Measurements from ENCODE around the gene ADCY10. TPM values are rescaled to one million over a fixed set of nuclear protein-coding genes. Genes with fewer than 3 reads are reported as not detected.

Gene ADCY10
- total RNA-seq (2021): 0.28 and 0.46 TPM in 2 replicates
- Bru-seq, nascent RNA: percentile 29 among the genes with signal in this experiment
- percentile 38 among the genes with signal in this experiment for BruChase-seq, experiment 1, labeled RNA remaining after a 2-hour chase
- percentile 23 among the genes with signal in this experiment for BruChase-seq, experiment 2, labeled RNA remaining after a 6-hour chase
- long read RNA-seq: 0 reads

DNA sequence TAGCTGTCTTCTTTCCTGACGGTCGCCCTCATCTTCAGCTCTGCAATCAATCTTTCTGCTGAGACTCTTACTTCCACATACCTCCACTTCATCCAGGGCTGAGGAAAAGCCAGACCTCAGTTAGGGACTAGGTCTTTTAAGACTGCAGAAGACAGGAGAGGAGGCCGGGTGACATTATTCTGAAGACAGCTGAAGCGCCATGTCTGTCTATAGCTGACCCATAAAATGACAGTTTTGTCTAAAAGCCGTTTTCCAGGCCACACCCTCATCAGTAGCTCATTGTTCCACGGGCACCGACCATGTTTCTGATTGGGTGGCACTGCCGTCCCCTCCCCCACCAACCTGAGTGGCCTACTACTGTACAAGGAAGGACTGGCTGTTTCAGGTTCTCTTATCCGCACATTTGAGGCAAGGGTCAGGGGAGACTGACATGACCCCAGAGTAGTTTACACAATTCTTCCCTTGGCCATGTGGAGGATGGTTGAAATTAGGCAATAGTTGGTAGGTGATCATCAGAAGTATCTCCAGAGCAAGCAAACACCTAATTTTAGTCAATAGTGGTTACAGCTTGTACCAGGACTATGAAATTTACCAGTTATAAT lies at the start of gene ADCY10:
TSS of gene ADCY10 (minus strand) at position 240 of the 602 bp plus-strand sequence. CDS start 8,994 bp downstream, outside the sequence.
- no peaks in the 10 kb centered on the region for H3K4me1 ChIP-seq (replicated peaks; ENCODE audit: insufficient read depth)
- no peak for DNase-seq
- no peaks in the 10 kb centered on the region for H3F3A ChIP-seq (ENCODE audit: insufficient read depth, low read depth)
- no peaks in the 10 kb centered on the region for H3K27me3 ChIP-seq (ENCODE audit: insufficient read depth, low read depth)
- ChIA-PET POLR2A (ENCODE audit: unreplicated experiment) (no interaction called here), CTCF (no interaction called here)
- peaks cover 3% of the 10 kb centered on the region; the same call in 1 of the 2 replicates for H3K9me3 ChIP-seq (ENCODE audit: insufficient read depth, low read depth)
- no peaks in the 10 kb centered on the region for H3K9me2 ChIP-seq (ENCODE audit: insufficient read depth)
- H3K27ac ChIP-seq: no peak within 1 kb of the TSS
- no peak within 1 kb of the TSS for H2AFZ ChIP-seq
- no TSS peak for BruUV-seq (replicated peaks)
- H3K79me2 ChIP-seq (ENCODE audit: low read depth): no peaks in the 10 kb centered on the region
- H3K36me3 ChIP-seq (ENCODE audit: low read depth): peaks cover 4% of the 10 kb centered on the region; the same call in 1 of the 2 replicates
- no peaks in the 10 kb centered on the region for H4K20me1 ChIP-seq (ENCODE audit: insufficient read depth)
- TF ChIP-seq CTCF (conservative IDR thresholded peaks at IDR 0.05) (no peak), EZH2 (IDR thresholded peaks at IDR 0.05; ENCODE audit: low read depth) (no peak)
- H3K4me3 ChIP-seq: no peak within 1 kb of the TSS
- intact Hi-C loops (cut with micrococcal nuclease; ENCODE audit: unreplicated experiment): no loop called here
- no peak within 1 kb of the TSS for H3K4me2 ChIP-seq

- POLR2A ChIA-PET (ENCODE audit: unreplicated experiment): no interaction called here
- DNase-seq: no peak
- CTCF ChIA-PET: no interaction called here
Measured at GRCh38 chr1:167957710-167958109, 43.8 kb upstream of the ADCY10 start.

GRCh38 chr1:167955915-167956314 lies 42.0 kb upstream of the ADCY10 start:
- Histone ChIP-seq H4K20me1 (ENCODE audit: insufficient read depth) (no peaks in the 10 kb centered on the region), H3K9me3 (ENCODE audit: insufficient read depth, low read depth) (no peaks in the 10 kb centered on the region), H3K27me3 (ENCODE audit: insufficient read depth, low read depth) (no peaks in the 10 kb centered on the region), H3K27ac (no peak overlapping the region), H2AFZ (no peak overlapping the region), H3K4me2 (no peak overlapping the region), H3K36me3 (ENCODE audit: low read depth) (0 out of 2 replicates have a peak, but pooled peaks cover 5% of the 10 kb centered on the region), H3F3A (ENCODE audit: insufficient read depth, low read depth) (no peaks in the 10 kb centered on the region), H3K9me2 (ENCODE audit: insufficient read depth) (no peaks in the 10 kb centered on the region; the same call in 1 of the 2 replicates), H3K79me2 (ENCODE audit: low read depth) (peaks cover 40% of the 10 kb centered on the region), H3K4me1 (replicated peaks; ENCODE audit: insufficient read depth) (peaks cover 5% of the 10 kb centered on the region), H3K4me3 (no peak overlapping the region)
- no peak for TF ChIP-seq CTCF (conservative IDR thresholded peaks at IDR 0.05)
- TF ChIP-seq EZH2 (IDR thresholded peaks at IDR 0.05; ENCODE audit: low read depth): no peak
- no TSS peak for BruUV-seq (replicated peaks)
- no peak for DNase-seq
- CTCF ChIA-PET: no interaction called here
- POLR2A ChIA-PET (ENCODE audit: unreplicated experiment): no interaction called here
- intact Hi-C loops (cut with micrococcal nuclease; ENCODE audit: unreplicated experiment): no loop called here

More at GRCh38 chr1:167957710-167958109, 43.8 kb upstream of the ADCY10 start:
- Histone ChIP-seq H3F3A (ENCODE audit: insufficient read depth, low read depth) (no peaks in the 10 kb centered on the region), H2AFZ (no peak overlapping the region), H4K20me1 (ENCODE audit: insufficient read depth) (no peaks in the 10 kb centered on the region), H3K9me3 (ENCODE audit: insufficient read depth, low read depth) (no peaks in the 10 kb centered on the region), H3K27ac (no peak overlapping the region), H3K79me2 (ENCODE audit: low read depth) (peaks cover 50% of the 10 kb centered on the region), H3K4me3 (no peak overlapping the region), H3K27me3 (ENCODE audit: insufficient read depth, low read depth) (no peaks in the 10 kb centered on the region), H3K36me3 (ENCODE audit: low read depth) (0 out of 2 replicates have a peak, but pooled peaks cover 8% of the 10 kb centered on the region), H3K4me2 (no peak overlapping the region), H3K9me2 (ENCODE audit: insufficient read depth) (no peaks in the 10 kb centered on the region; the same call in 1 of the 2 replicates), H3K4me1 (replicated peaks; ENCODE audit: insufficient read depth) (peaks cover 5% of the 10 kb centered on the region)
- intact Hi-C loops (cut with micrococcal nuclease; ENCODE audit: unreplicated experiment): no loop called here
- TF ChIP-seq EZH2 (IDR thresholded peaks at IDR 0.05; ENCODE audit: low read depth) (no peak), CTCF (conservative IDR thresholded peaks at IDR 0.05) (no peak)
- BruUV-seq (replicated peaks): no TSS peak
